Myocyte (in vitro differentiated cells): ENCODE results near the gene ARHGEF11. TPM values are rescaled to one million over a fixed set of nuclear protein-coding genes. Genes with fewer than 3 reads are reported as not detected.

Experiments used
- DNase-seq: peaks from one replicate; pipeline ENCODE4 v3.0.0-alpha.2; 2012; ENCODE audit warnings: low read depth
- total RNA-seq: library from RNA; depleted of rRNA; stranded (reverse); fragments of >200 nt; gene quantifications from 2 replicates; pipeline ENCODE4 v1.2.3, GENCODE V29; 2014

Gene ARHGEF11
- total RNA-seq, 1 donor from 2014 or later: 19.3 TPM

DNA sequence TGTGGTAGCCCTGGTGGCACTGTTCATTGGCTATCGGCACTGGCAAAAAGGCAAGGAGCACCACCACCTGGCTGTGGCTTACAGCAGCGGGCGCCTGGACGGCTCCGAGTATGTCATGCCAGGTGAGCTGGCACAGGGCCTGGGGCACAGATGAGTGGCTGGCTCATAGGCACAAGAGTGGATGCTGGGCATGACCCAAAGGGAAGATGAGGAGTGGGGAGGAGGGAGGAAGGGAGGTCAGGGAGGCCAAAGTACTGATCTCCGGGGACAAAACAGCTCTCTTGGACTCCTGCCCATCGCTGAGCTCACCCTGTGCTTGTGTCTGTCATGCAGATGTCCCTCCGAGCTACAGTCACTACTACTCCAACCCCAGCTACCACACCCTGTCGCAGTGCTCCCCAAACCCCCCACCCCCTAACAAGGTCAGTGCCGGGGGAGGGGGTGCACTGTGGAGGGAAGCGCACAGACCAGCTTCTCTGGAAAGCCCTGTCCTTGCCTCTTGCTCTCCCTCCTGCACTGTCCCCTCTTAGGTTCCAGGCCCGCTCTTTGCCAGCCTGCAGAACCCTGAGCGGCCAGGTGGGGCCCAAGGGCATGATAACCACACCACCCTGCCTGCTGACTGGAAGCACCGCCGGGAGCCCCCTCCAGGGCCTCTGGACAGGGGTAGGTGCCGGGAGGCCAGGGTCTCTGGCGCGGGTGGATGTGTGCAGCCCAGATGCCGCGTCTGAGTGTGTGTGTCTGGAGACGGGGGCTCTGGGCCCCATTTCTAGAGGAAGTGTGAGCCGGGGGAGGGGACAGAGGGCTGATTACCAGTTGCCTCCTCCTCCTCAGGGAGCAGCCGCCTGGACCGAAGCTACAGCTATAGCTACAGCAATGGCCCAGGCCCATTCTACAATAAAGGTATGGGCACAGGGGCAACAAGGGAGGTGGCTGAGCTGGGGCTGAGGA is 132.4 kb downstream of the ARHGEF11 start:
- DNase-seq: no peak

DNA sequence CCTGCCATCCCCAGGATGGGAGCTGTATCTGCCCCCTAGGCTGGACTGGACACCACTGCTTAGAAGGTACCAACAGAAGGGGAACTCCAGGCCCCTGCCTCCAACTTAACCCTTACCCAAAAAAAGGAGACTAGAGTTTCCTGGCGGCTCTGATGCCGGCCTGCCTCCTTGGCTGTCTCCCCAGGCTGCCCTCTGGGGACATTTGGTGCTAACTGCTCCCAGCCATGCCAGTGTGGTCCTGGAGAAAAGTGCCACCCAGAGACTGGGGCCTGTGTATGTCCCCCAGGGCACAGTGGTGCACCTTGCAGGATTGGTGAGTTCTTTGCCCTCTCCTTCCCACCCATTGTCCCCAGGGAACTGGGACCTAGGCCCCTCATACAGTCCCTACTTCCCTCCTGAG is 133.2 kb downstream of the ARHGEF11 start:
- DNase-seq: no peak

DNA sequence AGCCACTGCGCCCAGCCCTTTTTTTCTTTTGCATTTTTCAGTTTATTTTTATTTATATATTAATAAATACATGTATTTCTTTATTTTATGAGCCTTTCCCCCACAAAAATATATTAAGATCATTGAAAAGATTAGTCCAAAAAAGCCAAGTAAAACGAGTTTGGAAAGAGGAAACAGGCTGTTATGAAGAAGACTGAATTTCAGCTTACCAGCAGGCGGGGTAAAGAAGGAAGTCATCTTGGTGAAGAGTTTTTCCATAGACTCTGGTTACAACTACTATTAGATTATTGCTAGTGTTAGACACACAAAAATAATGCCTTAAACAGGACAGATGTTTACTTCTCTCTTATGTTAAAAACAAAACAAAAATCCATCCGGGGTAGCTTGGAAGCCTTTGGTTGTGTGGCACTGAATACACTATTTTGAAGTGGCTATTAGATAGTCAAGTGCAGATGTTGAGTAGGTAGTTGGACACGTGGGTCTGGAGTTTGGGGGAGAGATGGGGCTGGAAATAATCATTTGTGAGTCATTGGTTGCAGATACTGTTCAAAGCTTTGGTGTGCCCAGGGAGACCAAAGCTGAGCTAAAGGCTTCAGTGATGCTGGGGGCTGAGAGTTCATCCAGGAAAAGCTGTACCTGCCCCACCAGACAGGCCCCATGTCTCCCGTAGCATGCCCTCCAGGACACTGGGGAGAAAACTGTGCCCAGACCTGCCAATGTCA is 133.8 kb downstream of the ARHGEF11 start:
- no peak for DNase-seq

DNA sequence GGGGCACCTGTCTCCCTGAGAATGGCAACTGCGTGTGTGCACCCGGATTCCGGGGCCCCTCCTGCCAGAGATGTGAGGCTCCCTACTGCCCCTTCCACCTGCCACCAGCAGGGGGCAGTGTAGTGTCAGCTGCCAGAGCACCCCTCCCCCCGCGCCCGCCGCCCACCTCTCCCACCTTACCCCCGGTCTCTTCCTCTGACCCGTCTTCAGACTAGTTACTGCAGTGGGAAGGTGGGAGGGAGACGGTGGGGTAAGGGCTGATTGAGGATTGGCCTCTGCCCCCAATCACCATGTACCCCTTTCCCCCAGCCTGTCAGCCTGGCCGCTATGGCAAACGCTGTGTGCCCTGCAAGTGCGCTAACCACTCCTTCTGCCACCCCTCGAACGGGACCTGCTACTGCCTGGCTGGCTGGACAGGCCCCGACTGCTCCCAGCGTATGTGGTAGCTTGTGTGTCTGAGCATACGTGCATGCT is 135.2 kb downstream of the ARHGEF11 start:
- DNase-seq: no peak

DNA sequence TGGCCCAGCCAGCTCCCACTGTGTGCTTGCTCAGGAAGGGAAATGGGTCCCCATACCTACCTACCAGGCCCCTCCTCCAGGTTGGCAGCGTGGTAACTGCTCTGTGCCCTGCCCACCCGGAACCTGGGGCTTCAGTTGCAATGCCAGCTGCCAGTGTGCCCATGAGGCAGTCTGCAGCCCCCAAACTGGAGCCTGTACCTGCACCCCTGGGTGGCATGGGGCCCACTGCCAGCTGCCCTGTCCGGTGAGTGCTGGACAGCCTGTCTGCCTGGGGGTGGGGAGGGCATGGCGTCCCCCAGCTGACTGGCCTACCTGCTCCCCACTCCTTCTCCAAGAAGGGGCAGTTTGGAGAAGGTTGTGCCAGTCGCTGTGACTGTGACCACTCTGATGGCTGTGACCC is 135.9 kb downstream of the ARHGEF11 start:
- no peak for DNase-seq

DNA sequence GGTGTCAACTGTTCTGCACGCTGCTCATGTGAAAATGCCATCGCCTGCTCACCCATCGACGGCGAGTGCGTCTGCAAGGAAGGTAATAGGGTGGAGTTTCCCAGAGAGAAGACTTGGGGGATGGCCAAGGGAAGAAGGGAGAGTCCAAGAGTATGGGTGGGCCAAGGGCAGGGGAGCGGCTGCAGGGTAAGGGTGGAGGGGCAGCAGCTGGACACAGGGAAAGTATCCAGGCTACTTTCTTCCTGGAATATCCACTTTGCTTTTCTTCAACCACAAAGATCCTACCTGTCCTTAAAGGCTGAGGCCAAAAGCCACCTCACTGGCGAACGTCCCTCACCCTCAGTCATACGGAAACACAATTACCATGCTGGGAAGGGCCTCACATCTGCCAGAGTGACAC is 136.6 kb downstream of the ARHGEF11 start:
- DNase-seq: no peak

DNA sequence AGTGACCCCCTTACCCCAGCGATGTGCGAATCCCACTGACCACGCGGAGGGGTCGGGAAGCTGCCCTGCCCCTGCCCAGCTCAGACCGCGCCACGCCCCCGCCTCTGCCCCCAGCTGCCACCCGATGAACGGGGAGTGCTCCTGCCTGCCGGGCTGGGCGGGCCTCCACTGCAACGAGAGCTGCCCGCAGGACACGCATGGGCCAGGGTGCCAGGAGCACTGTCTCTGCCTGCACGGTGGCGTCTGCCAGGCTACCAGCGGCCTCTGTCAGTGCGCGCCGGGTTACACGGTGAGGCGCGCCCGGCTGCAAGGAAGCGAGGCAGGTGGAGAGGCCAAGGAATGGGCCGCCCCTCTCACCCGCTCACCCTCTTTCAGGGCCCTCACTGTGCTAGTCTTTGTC is 137.0 kb downstream of the ARHGEF11 start:
- no peak for DNase-seq

DNA sequence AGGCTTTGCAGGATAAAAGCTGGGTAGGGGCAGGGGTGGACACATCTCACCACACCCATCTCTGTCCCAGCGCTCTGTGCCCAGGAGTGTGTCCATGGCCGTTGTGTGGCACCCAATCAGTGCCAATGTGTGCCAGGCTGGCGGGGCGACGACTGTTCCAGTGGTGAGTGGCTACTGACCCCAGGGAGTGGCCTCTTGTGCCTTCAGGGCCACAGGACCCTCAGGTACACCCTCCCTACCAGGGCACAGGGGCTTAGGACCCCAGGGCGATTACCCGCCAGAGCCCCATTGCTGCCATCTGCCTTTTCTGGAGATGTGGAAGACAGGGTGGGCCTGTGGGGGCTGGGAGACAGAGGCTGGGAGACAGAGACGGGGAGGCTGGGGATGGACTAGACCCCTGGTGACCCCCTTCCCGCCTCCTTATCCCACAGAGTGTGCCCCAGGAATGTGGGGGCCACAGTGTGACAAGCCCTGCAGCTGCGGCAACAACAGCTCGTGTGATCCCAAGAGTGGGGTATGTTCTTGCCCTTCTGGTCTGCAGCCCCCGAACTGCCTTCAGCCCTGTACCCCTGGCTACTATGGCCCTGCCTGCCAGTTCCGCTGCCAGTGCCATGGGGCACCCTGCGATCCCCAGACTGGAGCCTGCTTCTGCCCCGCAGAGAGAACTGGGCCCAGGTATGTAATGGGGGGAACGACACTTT is 139.2 kb downstream of the ARHGEF11 start:
- DNase-seq: no peak

DNA sequence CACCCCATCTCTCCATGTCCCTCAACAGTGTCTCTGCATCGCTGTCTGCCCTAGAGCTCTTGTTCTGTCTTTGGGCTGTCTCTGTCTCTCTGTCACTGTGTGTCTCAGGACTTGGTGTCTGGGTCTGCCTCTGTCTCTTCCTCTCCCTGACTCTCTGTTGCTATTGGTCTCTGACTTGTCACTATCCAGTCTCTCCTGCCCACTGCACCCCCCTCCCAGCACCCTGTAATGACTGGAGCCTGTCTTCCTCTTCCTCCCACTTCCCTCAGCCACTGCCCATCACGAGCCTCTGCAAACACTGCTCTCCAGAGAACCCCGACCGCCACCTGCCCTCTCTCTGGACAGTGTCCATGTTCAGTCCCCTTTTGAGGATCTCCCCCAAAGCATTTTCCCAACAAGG is 139.9 kb downstream of the ARHGEF11 start:
- no peak for DNase-seq

DNA sequence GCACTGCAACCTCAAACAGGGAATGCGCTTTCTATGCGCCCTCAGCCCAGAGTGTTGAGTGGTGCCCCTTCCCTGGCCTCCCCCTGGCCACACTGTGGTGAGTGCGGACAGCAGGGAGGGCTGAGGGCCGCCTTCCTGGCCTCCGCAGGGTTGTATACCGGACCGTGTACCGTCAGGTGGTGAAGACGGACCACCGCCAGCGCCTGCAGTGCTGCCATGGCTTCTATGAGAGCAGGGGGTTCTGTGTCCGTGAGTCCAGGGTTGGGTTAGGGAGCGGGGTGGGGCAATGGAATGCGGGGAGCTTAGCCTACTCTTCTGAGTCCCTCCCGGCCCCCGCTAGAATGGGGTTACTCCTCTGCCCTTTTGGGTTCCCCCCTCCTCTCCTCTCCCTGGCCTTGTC is 140.4 kb downstream of the ARHGEF11 start:
- no peak for DNase-seq

DNA sequence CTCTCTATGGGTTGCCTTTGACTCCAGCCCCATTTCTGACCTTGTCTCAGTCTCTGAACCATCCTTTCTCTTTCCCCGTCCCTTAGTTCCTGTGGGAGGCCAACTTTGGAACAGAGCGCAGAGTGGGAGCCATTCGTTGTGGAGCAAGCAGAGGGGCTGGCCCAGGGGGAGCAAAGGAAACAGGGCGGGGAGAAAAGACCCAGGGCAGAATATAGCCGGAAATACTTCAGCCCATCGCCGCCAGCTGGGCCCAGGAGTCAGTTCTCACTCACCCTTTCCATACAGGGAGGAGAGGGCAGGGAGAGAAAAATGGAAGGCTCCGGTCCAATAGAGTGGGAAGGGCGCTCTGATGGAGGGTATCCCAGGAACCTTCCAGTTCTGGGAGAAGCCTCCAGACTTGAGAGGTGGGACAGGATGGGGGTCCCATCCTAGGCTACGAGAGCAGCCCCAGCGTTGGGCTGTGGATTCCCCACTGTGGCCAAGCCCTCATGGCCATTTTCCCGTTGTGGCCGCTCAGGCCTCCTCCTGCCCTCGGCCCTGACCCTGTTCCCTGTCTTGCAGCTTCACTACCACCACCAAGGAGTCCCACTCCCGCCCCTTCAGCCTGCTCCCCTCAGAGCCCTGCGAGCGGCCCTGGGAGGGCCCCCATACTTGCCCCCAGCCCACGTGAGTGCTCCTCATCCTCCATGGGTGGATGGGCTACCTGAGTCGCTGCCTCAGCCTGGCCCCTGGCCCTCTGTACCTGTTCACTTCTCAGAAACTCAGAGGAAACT is 141.2 kb downstream of the ARHGEF11 start:
- no peak for DNase-seq

DNA sequence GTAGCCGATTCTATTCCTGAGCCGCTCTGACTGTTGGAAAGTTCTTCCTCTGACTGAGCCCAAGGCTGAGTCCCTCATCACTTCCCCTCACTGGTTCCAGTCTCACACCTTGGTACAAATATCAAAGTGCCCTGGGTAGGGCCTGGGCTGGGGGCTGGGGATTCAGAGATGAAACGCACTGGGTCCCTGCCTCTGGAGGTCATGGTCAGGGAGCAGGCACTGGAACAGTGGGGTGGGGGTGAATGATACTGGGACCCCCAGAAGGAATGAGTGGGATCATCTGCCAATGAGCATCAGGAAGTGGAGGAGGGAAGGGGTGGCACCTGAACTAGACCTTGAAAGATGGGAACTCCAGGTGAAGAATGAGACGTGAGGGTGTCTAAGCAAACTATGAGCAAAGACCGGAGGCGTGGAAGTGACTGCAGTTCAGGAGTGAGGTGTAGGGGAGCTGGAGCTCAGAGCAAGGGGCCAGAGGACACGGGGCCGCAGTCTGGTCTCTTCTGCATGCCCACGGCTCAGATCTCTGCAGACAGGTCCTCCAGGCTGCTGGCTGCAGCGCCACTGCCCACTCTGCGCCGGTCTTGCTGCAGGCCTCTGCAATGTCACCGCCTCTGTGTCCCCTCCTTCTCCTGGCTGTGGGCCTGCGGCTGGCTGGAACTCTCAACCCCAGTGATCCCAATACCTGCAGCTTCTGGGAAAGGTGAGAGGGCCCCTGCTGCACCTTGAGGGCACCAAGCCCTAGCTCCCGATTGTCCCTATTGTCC is 142.0 kb downstream of the ARHGEF11 start:
- no peak for DNase-seq

DNA sequence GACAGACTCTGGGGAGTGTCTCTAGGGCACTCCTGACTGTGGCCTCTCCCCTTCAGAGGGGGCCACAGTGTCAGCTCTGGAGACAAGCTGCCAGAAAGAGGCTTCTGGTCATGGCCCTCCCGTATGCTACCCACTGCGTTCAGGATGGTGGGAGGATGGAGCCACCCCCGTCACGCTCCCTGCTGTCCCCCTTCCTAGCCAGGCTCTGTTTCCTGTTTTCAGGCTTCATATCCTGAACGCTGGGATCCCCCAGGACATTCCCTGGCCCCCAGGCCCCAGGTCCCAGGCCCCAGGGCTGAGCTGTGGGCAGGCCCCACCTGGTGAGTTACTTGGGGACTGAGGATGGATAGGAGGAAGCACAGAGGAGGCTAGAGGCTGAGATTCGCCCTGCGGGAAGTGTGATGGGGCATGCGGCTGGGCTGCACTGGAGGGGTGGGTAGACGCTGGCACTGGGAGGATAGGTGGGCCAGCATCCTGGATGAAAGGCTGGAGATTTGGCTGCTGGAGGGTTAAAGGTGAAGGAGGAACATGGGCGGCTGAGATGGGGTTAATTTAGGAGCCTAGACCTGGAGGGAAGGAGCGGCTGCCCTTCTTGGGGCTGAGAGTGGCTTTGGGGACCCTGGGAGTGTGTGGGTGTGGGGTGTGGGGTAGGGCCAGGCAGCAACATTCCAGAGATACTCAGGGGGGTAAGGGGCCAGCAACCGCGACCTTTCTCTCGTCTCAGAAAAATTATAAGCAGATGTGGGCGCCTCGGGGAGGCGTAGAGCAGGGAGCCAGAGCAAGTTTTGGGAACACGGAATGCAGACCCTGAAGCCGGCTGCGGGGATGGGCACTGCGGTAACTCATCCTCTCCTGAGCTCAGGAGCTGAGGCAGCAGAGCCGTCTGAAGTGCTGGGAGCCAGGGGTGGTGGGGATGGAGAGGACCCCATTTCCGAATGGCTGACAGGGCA is 143.3 kb downstream of the ARHGEF11 start:
- DNase-seq: no peak

DNA sequence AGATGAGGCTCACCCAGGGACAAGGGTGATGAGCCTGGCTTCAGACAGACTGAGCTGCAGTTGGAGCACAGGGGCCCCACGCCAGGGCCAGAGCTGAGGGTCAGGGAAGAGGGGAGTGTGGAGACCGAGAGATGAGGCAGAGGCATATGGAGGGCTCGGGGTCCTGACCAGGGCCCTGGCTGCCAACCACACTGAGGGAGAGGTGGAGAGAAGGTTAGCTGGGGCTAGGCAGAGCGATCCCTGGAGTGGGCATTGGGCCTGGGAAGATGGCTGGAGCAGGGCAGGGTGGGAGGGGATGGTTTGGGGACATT is 144.0 kb downstream of the ARHGEF11 start:
- no peak for DNase-seq

DNA sequence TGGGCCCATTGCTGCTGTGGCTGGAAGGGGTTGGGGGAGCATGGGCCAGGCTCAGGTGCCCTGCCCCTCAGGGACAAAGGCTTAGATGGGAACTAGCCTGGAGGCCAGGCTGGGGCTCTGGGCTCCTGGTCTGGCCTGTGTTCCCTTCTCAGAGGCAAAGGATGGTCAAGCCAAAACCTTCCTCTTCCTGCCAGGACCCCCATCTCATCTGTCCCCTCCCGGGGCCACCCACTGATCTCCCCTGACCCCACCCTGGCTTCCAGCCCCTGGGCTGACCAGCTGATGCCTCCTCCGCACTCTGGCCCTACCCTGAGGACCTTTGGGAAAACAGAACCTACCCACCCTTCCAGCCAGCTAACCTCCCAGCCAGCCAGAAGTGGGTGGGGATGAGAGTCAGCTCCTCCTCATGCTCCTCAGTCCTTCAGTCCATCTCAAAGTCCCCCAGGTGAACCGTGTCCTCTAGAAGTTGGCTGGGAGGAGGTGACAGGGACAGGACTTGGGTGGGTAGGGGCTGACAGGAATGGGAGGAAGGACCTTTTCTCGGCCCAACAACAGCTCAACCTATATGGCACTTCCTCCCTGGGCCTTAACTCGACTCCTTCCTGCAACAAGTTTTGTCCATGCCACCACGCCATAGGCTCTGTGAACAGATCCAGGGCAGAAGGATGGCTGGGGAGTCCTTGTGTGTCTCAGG is 144.5 kb downstream of the ARHGEF11 start:
- no peak for DNase-seq

DNA sequence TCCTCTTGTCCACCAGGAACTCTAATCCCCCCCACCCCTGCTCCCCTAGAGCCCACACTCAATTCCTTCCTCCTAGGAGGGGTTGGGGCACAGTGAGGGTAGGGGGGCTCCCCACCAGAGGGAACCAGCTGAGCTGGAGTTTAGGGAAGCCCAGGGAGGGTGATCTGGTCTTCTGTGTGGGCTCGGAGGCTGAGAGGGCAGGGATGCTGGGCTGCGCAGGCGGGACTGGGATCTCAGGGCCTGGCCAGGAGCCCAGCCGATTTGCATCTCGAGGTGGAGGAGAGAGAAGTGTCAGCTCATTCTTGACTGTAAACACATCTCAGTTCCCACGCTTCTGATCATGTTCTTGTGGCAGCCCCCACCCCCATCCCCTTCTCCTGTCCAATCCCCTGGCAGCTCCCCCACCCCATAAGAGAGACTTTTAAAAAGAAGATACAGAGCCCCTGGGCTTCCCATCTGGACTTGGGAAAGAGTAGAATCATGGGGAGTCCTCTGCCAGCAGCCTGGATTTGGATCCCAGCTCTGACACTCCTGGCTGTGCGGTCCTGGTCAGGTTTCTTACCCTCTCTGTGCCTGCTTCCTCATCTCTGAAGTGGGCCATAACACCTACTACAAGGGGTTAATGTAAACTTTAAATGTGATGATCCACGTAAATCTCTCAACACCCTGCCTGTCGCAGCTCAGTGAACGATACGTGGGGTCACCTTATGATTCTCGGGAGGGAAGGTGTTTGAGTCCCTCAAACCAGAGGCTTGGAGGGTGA is 145.4 kb downstream of the ARHGEF11 start:
- DNase-seq: no peak

DNA sequence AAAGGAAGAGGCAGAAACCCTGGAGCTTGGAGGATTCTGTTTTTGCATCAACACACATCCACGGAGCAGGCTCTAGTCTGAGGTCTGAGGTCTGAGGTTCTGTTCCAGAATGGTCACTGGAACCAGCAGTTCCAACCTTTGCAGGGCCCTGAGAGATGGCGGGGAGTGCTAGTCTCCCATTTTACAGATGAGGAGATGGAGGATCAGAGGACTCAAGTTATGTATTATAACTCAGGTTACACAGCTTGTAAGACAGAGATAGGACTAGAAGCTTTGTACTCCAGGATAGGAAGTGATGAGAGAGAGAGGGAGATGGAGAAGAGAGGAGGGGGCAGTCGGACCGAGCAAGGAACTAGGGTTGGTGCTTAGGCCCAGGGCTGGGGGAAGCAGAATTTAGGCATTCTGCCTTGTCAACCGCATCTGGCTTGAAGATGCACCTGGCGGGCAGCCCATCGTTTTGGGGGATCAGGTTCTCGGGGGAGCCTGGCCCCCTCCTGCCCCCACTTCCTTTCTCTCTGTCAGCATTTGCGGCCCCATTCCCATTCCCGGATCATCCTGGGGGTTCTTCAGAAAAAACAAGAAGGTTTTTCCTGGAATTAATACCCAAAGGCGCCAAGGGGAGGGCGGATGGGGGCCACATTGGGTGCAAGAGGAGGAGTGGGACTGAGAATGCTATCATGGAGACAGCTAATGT is 146.4 kb downstream of the ARHGEF11 start:
- no peak for DNase-seq
